T-helper 2 cell treated with Interferon-gamma antibody and Interleukin-4, amounts not matched to agents 100 ng/mL and 5 ng/mL, for 36 hours (primary cell): ENCODE measurements around the gene ZP3. TPM values are rescaled to one million over a fixed set of nuclear protein-coding genes. Genes with fewer than 3 reads are reported as not detected.
"Not testable (repeated sequence)": the region's sequence is repeated elsewhere in the genome, so short reads cannot be mapped to it uniquely, and the experiment has no call there.

Source experiments
- intact Hi-C: fragments of 100-400 bp; cut with micrococcal nuclease; formaldehyde crosslinking; loops from one replicate; pipeline ENCODE4 v1.15.1; 2023
- total RNA-seq: library from RNA; stranded (reverse); gene quantifications from 2 replicates; pipeline ENCODE4 v1.2.3, GENCODE V29; 2022

The ZP3 gene
- total RNA-seq = 3.3 and 4.5 TPM in 2 replicates

DNA sequence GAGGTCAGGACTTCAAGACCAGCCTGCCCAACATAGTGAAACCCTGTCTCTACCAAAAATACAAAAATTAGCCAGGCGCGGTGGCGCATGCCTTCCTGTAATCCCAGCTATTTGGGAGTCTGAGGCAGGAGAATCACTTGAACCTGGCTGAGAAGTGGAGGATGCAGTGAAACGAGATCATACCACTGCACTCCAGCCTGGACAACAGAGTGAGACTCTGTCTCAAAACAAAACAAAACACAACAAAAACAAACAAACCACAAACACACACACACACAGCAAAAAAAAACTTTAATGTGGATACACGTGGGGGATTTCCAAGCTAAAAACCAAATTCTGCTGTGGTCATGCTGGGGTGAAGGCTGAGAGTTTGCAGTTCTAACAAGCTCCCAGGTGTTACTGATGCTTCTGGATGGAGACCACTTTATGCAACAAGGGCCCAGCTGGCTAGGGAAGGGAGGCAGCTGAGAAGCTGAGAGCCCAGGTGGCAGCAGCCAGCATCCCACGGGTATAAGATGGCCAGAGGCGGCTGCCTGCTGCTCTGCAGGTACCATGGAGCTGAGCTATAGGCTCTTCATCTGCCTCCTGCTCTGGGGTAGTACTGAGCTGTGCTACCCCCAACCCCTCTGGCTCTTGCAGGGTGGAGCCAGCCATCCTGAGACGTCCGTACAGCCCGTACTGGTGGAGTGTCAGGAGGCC, at the start of gene ZP3:
Gene ZP3, plus strand, starts transcription at position 538 of the 699 bp plus-strand sequence. Its CDS starts 15 bp downstream, at position 553.
- intact Hi-C loops = no loop called here

DNA sequence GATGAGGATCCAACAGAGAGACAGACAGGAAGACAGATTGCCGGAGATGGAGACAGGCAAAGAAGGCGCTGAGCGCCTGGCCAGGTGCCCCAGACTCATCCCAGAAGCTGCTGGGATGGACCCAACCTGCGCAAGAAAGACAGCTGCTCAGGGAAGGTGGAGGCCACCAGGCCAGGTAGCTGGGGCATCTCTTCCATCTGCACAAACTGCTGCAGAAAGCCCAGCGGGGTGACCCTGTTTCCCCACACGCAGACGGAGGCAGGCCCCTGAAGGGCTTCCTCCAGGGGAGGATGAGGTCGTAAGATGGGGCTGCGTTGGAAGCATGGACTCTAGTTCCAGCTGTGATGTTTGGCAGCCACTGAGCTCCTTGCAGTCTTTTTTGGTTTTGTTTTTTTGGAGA, 49.5 kb upstream of the ZP3 start:
- intact Hi-C loops = no loop called here

DNA sequence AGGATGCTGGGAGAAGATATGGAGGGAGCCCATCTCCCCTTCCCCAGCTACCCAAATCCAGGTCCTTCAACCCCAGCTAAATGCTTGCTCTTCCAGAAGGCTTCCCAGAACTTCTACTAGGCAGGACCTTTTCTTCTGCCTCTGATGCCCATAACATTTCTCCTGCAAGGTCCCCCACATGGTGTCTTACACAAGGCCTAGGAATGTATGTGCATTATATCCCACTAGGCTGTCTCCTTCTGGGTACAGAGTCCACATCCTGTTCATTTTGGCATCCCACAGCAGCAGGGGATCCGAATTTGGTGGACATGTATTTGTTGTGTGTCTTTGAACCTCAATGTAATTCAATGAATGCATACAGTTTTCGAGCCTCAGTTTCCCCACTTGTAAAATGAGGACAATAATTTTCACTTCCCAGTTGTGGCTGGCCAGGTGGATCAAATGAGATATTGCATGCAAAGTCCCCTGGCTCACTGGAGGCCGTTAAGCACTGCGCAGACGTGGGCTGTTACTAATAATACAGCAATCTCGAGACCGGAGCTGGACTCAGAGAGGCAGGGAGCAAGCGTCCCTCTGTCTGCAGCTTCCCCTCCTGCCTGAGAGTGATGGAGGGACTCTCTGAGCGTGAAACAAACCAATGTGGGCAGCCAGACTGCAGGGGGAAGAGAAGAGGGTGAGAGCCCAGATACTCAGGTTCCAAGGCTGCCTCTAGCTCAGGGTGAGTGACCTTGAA, 47.4 kb upstream of the ZP3 start:
- intact Hi-C loops = no loop called here

DNA sequence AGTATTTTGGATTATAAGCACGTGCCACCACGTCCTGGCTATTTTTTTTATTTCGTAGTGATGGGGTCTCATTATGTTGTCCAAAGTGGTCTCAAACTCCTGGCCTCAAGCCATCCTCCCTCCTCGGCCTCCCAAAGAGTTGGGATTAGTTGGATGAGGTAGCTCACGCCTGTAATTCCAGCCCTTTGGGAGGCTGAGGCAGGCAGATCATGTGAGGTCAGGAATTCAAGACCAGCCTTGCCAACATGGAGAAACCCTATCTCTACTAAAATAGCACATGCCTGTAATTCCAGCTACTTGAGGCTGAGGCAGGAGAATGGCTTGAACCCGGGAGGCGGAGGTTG, 44.2 kb upstream of the ZP3 start:
- intact Hi-C loops = no loop called here

DNA sequence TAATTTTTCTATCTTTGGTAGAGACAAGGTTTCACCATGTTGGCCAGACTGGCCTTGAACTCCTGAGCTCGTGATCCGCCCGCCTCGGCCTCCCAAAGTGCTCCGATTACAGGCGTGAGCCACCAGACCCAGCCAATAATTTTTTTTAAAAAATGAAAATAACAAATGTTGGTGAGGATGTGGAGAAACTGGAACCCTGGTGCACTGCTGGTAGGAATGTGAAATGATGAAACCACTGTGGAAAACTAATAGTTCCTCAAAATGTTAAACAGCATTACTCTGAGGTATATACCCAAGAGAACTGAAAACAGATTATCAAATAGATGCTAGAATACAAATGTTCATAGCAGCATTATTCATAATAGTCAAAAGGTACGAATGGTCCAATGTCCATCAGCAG, 42.9 kb upstream of the ZP3 start:
- intact Hi-C loops = no loop called here

DNA sequence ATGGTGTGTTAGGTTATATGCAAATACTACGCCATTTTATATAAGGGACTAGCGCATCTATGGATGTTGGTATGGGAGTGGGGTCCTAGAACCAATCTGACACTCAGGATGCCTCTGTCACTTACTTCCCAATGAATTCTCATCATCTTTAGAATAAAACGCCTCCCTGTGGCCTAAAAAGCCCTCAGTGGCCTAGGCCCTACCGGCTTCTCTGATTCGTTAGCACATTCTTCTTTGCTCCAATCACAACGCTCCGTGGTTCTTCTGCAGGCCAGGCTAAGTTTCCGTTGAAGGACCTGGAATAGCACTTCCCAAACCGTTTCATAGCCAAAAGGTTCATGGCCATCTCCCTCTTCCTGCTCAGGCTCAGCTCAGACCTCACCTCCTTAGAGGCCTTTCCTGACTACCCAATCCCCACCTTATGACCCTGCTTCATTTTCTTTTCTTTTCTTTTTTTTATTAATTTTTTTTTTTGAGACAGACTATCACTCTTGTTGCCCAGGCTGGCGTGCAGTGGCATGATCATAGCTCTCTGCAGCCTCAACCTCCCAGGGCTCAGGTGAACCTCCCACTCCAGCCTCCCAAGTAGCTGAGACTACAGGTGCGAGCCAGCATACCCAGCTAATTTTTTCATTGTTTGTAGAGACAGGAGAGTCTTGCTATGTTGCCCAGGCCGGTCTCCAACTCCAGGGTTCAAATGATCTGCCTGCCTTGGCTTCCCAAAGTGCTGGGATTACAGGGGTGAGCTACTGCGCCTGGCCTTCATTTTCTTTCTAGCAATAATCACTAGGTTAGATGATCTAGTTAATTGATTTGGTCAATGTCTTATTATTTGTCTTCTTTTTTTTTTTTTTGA, 41.4 kb upstream of the ZP3 start:
- intact Hi-C loops = no loop called here

DNA sequence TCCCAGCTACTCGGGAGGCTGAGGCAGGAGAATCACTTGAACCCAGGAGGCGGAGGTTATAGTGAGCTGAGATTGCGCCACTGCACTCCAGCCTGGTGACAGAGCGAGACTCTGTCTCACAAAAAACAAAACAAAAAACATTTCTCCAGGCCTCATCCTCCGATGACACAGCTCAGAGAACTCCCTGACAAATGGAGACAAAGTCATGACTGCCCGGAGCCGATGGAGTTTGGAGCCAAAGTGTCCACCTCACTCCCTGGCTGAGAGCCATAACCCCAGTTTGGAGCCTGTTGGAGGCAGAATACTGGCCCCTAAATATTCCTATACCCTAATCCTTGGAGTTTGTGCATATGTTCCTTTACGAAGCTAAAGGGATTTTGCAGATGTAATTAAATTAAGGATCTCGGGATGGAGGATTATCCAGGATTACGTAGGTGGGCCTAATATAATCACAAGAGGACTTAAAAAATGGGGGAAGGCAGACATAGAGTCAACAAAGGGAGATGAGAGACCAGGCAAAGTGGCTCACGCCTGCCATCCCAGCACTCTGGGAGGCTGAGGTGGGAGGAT, 38.0 kb upstream of the ZP3 start:
- intact Hi-C loops = no loop called here

DNA sequence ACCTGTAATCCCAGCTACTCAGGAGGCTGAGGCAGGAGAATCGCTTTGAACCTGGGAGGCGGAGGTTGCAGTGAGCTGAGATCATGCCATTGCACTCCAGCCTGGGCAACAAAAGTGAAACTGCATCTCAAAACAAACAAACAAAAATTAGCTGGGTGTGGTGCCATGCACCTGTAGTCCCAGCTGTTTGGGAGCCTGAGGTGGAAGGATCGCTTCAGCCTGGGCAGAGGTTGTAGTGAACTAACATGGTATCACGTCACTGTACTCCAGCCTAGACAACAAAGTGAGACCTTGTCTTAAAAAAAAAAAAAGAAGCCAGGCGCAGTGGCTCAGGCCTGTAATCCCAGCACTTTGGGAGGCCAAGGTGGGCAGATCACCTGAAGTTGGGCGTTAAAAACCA, 37.0 kb upstream of the ZP3 start:
- intact Hi-C loops = not testable (repeated sequence)

DNA sequence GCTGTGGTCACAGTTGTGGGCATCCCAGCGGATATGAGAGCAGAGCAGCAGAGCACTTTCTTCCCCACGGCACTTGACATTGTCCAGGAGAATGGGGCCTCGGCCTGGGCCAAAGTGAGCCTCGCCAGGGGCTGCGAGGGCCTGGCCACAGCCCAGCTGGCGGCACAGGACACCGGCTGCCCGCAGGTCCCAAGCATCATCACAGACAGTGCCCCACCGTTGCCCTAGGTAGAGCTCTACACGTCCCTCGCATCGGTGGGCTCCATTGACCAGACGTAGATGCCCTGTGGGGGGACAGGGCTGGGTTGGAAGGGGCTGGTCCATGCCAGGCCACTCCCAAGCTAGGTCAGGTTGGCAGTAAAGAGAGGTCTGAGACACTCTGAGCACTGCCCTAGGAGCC, 34.7 kb upstream of the ZP3 start:
- intact Hi-C loops = no loop called here

DNA sequence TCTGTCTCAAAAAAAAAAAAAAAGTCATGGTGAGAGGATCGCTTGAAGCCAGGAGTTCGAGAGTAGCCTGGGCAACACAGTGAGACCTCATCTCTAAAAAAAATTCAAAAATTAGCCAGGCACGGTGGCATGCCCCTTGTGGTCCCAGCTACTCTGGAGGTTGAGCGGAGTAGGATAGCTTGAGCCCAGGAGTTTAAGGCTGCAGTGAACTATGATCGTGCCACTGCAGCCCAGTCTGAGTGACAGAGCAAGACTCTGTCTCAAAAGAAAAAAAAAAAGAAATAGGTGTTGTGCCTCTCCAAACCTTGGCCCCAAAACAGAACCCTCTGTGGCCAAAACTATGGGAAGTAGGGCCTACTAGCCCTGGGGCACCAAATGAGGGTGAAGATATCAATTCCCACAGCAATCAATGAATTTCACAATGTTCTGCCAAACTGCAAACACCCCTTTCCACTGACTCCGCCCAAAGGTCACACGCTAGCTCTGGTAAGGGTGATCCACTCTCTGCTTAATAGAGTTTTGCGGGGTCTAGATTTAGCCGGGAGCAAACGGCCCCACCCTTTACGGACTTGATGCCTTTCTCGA, 32.1 kb upstream of the ZP3 start:
- intact Hi-C loops = loop anchor here (1.0 to 2.0 kb wide), 3 partner anchors 33 to 1144 kb away; partner anchors contain the start of gene PTPN12

DNA sequence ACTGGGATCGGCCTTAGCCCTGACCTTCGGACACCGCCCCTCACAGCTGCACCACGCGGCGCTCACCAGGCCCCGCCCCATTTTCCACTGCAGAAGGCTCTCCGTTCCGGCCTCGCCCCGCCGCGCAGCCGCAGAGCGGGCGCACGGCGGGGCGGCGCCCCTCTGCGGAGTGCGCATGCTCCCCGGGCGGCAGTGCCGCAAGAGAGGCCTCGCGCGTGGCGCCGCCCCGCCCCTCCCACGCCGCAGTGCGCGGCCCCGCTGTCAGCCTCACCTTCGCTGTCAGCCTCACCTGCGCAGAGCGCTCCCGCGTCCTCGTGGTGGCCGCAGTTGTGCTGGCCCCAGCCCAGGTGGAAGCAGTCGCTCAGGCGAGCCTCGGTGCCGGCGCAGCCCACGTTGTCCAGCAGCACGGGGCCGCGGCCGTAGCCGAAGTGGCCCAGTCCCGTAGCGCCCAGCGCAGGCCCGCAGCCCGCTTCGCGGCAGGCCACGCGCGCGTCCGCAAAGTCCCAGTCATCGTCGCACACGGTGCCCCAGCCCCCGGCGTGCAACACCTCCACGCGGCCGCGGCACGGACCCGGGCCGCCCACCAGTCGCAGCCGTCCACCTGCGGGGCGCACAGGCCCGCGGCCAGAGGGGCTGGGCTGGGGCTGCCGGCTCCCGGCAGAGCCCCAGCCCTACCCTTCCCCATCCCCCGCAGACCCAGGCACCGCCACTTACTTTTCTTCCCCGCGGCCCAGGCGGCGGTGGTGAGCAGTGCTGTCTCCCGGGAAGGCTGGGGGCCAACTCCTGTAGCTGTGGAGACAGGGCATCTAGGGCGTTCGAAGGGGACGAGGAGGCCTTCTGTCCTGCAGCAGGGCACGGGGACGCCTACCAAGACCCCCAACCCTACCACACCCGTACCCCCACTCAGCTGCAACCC, 31.4 kb upstream of the ZP3 start:
- intact Hi-C loops = loop anchor here (1.0 to 2.0 kb wide), 3 partner anchors 34 to 1143 kb away; partner anchors contain the start of gene PTPN12

DNA sequence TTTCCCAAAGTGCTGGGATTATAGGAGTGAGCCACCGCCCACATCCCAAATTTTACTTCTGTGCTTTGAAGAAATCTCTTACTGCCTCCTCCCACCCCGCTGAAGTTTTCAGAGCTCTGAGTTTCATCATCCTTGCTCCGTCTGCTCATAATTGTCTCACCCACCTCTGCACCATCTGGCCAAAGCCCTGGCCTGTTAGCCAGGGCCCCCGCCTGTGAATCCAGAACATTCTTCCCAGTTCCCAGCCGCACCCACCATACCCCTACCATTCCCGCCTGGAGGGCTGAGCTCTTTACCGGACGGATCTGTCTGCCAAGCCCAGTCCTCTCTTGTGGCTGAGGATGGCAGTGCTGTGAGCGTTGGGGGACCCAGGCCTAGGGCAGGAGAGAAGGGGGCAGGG, 29.8 kb upstream of the ZP3 start:
- intact Hi-C loops = no loop called here

DNA sequence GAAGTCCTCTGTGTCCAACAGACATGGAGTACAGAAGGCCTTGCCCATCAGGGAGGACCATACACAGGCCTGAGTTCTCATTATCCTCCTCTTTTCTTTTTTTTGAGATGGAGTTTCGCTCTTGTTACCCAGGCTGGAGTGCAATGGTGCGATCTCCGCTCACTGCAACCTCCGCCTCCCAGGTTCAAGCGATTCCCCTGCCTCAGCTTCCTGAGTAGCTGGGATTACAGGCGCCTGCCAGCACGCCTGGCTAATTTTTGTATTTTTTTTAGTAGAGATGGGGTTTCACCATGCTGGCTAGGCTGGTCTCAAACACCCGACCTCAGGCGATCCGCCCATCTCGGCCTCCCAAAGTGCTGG, 29.2 kb upstream of the ZP3 start:
- intact Hi-C loops = not testable (repeated sequence)

DNA sequence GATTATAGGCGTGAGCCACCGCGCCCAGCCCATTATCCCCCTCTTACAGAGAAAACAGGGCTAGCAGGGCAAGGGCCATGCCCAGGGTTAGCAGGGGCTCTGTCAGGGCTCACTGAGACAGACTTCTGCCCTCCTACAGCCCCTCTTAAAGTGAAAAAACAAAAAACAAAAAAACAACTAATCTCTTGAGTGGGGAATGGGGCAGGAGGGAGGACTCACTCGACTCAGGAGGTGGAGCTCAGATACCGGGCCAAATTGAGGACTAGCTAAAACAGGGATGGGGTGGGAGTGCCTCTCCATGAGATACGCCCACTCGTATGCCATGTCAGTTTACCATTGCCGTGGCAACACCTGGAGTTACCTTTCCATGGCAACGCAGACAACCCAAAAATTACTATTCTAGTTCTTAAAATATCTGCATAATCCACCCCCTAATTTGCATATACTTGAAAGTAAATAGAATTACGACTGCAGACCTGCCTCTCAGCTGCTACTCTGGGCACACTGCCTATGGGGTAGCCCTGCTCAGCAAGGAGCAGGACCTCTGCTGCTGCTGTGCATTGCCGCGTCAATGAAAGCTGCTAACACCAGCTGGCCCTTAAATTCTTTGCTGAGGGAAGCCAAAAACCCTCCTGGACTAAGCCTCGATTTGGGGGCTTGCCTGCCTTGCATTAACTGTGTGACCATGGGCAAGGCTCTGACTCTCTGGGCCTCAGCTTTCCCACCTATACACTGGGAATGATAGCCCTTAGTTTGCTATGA, 28.6 kb upstream of the ZP3 start:
- intact Hi-C loops = no loop called here

DNA sequence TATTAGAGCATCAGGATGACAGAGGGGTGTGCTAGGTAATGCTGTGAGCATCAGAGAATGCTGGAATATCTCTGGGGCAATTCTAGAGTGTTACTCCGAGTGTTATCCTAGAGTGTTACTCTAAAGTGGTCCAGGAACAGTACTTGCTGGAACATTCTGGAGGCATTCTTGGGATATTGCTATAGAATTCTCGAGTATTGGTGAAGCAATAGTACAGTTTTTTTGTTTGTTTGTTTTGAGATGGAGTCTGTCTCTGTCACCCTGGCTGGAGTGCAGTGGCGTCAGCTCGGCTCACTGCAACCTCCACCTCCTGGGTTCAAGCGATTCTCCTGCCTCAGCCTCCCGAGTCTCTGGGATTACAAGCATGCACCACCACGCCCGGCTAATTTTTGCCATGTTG, 27.9 kb upstream of the ZP3 start:
- intact Hi-C loops = no loop called here

DNA sequence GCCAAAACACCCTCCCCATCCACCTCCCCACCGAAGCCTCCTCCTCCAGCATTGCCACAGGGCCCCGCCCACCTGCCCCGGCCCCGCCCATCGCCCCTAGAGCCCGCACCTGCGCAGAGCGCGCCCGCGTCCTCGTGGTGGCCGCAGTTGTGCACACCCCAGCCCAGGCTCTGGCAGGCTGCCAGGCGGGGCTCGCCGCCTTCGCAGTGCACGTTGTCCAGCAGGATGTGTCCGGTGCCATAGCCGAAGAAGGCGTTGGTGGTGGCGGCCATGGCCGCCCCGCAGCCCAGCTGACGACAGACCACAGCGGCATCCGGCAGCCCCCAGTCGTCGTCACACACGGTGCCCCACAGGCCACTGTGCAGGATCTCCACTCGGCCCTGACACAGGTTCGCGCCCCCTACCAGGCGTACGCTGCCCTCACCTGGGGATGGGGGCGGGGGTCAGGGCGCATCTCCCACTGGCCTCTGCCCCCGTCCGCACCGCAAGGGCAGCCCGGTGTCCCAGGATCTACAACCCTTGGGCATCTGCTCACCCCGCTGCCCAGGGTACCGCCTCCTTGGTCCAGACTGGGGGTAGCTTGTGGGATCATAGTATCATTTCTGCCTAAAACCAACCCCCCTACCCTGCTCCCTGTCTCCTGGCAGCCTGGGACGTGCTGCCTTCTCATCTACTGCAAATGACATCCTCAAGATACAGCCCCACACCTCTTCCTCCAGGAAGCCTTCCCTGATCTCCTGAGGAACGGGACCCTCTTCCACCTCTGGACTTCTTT, 27.2 kb upstream of the ZP3 start:
- intact Hi-C loops = no loop called here

DNA sequence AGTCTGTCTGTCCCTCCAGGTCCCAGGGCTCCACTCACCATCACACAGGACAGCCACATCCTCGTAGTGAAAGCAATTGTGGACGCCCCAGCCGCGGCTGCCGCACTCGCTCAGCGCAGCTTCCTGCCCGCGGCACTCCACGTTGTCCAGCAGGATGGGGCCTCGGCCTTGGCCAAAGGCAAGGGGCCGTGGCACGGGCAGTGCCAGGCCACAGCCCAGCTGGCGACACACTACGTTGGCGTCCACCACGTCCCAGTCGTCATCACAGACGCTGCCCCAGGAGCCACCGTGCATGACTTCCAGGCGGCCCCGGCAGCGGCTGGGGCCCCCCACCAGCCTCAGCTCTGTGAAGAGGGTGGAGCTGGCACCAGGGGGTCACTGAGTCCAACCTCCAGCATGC, 24.5 kb upstream of the ZP3 start:
- intact Hi-C loops = no loop called here

DNA sequence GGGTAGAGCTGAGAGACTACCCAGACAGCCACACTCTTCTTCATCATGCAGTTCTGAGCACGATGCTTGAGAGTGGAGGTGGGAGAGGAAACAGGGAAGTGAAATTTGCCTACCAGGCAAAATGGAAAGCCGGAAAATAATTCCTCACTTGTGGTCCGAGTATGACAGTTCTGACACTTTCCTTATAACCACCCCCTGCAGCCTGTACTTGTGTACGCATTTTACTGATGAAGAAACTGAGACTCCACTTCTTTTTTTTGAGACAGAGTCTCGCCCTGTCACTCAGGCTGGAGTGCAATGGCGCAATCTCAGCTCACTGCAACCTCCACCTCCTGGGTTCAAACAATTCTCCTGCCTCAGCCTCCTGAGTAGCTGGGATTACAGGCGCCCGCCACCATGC, 21.7 kb upstream of the ZP3 start:
- intact Hi-C loops = not testable (repeated sequence)
